Measurements from ENCODE around the gene MYO5C.
"Not testable (repeated sequence)": the region's sequence is repeated elsewhere in the genome, so short reads cannot be mapped to it uniquely, and the experiment has no call there.

Gene MYO5C

DNA sequence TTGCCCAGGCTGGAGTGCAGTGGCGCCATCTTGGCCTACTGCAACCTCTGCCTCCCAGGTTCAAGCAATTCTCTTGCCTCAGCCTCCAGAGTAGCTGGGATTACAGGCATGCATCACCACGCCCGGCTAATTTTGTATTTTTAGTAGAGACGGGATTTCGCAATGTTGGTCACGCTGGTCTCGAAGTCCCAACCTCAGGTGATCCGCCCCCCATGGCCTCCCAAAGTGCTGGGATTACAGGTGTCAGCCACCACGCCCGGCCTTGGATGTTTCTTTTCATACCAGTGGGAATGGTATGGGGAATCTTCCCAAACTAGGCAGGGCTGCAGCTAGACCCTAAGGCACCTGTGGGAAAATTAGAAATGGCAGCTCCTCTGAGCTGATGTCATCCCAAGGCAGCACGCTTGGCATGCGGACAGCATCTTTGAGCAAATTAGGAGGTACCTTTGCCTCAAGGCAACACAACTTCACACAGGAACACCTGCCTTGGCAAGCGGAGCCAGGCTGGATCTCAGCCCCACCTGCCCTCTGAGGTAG is 56.5 kb downstream of the MYO5C start:
- DNase-seq: not testable (repeated sequence)

DNA sequence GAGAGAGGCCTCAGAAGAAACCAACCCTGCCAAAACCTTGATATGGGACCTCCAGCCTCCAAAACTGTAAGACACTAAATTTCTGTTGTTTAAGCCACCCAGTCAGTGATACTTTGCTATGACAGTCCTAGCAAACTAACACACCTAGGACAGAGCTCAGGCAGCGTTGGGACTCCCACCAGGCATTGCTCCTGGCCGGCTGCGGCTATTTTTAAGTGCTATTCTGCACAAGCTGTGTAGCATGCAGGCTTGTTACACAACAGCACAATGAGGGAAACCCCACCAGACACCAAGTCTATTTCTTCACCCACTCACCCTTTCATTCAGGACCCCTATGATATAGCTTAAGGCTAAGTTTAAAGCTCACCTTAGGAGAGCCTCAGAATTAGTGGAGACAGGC is 57.5 kb downstream of the MYO5C start:
- DNase-seq: no peak

DNA sequence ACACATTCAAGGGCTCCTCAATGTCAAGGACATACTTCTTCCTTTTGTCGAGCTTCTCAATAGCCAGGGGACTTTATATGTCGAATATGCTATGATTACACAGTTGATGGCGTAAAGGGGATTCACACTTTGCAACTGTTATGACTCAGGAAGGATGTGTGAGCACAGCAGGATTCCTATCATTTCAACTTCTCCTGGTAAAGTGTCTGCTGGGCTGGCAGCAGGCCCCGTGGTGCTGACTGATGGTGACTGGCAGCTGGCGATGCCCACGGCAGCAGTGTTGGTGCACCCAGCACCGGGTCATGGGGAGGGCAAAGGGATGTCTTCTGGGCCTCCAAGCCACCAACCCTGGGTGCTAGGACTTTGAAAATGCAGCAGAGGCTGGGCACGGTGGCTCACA is 59.6 kb downstream of the MYO5C start:
- peak; percentile 56 to 57 for DNase-seq

DNA sequence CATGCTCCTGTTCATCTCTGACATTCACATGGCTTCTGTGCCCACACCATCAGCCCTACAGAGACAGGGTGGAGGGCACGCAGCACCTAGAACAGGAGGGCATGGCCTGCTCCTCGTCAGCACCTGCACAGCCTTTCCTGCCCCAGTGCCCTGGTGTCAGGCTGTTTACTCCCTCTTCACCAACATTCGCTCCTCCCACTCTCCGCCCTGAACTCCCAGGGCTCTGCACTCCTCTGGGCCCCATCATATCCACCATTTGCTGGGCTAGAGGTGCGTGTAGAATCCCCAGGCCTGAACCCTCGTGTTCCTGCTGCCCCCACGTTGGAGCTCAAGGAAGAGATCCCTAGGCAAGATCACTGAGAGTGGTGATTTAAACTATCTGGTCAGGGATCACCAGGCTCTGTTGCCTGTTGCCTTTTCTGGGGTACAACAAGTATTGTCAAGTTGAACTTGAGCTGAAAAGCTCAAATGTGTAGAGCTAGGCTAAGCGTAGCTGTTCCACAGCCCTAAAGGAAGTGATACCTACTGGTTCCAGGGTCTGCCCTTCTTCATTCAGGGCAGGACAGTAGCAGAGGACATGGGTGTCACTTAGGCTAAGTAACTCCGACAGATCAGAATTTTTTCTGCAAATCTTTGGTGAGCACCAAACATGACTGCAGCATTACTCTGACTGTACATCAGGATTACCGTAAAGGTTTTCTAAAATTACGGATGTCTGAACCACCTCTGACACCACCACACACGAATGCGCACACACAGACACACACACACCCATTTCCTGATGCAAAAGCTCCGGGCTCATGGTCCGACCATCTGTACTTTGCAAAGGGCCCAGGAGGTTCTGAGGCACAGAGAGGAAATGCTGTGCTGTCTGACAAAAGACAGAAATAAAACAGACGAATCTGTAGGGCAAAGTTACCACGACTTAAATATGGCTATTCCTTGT is 60.7 kb downstream of the MYO5C start:
- no peak for DNase-seq

DNA sequence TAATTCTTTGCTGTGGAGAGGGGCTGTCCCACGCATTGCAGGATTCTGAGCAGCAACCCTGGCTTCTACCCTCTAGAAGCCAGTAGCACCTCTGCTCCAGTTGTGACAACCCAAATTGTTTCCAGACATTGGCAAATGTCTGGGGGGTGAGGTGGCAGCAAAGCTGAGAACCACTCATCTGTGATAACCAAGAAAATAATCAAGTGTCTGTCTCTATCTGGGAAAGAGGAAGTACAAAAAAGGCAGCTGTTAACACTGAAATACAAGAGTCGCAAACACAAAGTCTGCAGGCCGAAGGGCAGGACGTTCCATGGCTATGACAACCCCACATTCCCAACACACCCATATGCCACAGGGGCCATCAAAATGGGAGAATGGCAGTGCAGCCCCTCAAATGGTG is 62.2 kb downstream of the MYO5C start:
- DNase-seq: peak in 1 of 2 donors; percentile 22

DNA sequence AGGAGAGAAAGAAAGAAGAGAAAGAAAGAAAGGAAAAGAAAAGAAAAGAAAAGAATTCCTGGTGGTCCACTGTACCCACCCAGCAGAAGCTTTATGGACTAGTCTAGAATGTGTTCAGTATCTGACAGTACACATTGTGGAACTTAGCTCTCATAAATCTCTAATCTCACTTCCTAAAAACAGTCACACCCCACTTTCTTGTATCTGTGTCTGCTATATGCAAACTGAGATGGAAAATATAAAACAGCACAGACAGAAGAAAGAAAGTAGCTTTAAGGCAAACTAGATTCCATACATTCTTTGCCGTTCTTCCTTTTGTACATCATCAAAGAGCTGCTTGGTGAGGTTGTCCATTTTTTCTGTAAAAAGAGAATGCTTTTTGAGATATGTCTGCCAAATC is 63.3 kb downstream of the MYO5C start:
- DNase-seq: peak in 1 of 2 donors; percentile 28

DNA sequence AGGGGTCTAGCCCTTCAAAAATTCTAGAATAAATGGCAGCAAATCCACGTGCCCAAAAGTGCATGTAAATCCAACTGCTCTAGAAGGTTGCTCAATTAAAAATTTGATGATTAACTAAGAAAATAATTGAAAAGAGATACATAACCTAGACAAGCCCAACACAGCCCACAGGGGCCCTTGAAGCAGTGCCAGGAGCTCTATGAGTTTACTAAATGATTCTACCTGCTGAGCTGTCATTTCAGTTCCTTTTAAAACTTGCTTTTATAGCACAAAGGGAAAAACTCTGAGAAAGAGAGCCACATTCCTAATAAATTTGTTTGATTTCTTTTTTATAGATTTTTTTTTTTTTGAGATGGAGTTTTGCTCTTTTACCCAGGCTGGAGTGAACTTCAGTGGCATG is 65.5 kb downstream of the MYO5C start:
- DNase-seq: no peak

DNA sequence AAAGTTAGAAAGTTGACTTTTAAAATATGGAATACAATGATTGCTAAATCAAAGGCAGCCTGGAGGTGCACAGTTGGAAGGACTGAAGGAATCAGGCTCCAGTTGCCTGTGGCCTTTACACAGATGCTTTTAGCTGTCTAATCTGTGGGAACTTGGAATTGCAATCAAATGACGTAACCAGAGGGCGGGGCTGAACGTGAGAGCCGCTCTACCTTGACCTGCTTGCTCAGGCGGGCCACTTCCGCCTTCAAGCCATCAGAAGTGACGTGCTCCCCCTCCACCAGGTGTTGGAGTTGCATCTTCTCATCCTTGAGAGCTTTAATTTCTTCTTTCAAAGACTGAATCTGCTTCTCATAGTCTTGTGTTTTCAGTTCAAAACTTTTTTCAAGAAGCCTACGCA is 66.7 kb downstream of the MYO5C start:
- DNase-seq: no peak

DNA sequence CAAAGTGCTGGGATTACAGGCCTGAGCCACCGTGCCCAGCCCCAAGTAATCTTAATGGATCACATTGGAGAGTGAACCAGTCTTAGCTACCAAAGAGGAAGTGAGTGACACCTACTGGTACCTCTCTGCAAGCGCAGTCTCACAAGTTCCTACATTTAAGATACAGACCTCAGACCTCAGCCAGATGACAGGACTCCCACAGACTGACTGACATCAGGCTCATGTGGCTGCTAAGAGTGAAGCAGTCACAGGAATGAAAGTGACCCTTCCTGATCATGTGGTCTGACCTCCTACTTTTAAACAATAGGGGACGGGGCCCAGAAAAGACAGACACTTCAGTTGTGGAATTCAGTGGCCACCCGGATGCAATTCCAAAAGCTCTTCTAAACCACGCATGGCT is 68.1 kb downstream of the MYO5C start:
- DNase-seq: peak; percentile 92 to 97

DNA sequence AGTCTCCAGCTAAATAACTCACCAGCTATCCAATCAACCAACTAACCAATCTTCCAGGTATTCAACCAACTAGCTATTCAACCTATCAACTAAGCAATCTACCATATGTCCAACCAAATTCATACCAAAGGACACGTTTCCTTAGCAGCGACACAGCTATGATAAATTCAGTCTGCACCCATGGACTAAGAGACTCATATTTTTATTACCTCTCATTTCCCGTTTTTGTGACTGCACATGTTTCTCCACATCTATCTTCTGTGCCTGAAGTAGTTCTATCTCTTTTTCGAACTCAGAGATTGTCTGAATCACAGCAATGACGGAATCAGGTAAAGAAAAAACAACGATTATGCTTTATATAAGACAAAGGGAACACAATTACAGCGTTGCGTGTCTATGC is 70.4 kb downstream of the MYO5C start:
- DNase-seq: no peak

DNA sequence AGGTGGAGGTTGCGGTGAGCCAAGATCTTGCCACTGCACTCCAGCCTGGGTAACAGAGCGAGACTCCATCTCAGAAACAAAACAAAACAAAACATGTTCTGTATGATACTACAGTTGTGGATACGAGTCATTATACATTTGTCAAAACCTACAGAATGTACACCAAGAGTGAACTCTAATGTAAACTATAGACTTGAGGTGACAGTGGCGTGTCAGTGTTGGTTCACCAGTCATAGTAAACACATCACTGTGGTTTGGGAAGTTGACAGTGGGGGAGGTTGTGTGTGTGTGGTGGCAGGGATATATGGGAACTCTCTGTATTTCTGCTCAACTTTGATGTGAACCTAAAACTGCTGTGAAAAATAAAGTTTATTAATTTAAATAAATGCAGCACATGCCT is 71.4 kb downstream of the MYO5C start:
- peak; percentile 22 to 48 for DNase-seq

DNA sequence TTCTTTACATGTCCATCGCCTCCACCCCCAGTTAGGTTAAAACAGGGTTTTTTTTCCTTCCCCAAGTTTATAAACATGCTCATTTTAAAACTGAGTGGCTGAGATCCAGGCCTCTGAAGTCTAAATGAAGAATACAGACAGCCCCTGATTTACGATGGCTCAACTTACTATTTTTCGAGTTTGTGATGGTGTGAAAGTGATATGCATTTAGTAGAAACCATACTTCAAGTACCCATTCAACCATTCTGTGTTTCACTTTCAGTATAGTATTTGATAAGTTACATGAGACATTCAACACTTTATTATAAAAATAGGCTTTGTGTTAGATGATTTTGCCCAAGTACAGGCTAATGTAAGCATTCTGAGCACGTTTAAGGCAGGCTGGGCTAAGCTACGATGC is 73.9 kb downstream of the MYO5C start:
- DNase-seq: no peak

DNA sequence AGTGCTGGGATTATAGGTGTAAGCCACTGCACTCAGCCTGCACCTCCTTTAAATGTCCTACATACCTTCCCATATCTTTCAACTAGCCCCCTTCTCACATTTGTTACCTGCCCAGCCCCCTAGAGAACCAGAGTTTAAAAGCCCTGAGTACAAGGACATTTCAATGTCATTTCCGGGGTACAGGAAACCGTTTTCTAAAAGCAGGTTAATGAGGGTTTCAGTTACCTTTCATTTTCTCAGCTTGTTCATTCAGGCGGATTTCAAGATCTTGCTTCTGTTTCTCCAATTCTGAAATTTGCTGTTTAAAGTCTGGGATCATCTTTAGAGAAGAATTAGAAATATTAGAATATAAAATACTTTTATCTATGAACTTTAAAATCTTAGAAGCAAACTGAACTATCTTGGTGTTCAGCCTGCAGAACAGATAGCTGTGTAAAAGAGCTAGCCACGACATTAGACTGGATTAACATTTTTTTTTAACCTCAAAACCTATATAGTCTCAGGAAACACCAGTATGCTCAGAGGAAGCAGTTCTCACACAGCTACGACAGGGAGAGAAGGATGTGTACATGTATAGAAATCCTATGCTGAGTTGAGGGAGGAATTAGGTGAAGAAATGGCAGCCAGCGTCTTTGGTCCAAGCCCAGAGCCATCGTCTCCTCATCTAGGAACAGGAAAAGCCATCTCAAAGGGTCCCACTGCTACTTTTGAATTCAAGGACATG is 74.5 kb downstream of the MYO5C start:
- DNase-seq: no peak

DNA sequence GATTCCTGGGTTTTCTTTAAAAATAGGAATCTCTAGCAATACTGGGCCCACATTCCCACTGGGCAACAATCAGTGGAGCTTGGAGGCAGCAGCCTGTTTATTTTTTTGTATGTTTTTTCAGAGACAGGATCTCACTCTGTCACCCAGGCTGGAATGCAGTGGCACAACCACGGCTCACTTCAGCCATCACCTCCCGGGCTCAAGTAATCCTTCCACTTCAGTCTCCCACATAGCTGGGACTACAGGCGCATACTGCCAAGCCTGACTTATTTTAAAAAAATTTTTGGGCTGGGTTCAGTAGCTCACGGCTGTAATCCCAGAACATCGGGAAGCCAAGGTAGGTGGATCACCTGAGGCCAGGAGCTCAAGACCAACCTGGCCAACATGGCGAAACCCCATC is 75.4 kb downstream of the MYO5C start:
- DNase-seq: no peak

DNA sequence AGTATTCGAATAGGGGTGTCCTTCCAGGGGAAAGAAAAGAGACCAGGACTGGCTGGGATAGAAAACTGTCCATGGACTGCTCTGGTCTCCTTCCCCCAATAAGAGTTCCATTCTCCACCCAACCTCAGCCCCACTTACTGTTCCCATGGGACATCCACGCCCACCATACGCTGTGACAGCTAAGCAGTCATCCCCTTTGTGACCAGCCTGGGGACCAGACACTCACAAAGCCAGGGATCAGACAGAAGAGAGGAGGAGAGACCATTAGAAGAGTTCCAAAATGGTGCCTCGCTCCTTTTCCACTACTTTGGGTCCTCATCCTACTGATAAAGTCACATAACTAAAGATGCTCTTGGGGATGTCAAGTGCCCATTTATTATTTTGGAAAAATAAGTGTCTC is 76.8 kb downstream of the MYO5C start:
- no peak for DNase-seq

DNA sequence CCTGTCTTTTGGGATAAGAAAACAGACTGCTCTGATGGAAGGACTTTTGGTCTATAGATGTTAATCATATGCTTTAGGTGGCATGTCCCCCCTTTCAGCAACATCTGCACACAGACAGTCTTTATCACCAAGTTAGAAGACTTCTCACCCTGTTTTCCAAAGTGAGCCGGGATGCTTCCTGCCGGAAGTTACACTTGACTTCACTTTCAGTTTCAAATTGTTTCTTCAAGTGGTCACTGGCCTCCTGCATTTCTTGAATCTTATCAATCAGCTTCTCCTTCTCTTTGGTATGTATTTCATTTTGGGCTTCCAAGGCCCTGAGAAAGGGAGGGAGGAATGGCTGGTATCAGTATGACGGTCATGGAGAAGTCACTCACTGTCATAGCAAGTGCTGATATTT is 77.2 kb downstream of the MYO5C start:
- no peak for DNase-seq

DNA sequence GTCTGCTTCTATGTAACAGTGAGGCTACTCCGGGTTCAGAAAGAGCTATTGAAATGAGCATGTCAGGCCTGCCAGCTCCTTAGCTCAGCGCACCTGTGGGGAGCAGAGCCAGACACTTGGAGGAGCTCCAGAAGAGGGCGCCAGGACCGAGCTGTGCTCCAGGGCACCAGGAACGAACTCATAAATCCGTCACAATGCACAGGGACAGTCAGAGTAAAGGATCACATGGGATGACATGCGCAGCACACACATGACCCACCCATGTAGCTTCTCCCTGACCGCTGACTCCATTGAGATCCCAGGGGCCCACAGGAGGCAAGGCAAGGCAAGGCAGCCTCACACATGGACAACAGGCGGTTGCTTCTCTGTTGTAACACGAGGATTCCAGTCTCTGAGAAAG is 78.4 kb downstream of the MYO5C start:
- no peak for DNase-seq

DNA sequence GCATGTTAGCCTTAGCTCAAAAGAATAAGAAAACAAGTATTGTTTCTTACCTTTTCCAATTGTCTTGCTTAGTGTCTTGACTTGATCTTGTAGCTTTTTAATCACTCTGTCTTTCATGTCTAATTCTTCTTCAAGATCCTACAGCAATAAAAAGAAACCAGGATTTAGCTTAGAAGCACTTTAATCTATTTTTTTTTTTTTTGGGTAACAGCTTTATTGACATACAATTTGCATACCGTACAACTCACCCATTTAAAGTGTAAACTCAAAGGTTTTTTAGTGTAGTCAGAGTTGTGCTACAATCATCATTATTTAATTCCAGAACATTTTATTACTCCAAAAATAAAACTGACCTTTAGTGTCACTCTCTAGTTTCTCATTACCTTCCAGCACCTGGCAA is 81.1 kb downstream of the MYO5C start:
- no peak for DNase-seq

DNA sequence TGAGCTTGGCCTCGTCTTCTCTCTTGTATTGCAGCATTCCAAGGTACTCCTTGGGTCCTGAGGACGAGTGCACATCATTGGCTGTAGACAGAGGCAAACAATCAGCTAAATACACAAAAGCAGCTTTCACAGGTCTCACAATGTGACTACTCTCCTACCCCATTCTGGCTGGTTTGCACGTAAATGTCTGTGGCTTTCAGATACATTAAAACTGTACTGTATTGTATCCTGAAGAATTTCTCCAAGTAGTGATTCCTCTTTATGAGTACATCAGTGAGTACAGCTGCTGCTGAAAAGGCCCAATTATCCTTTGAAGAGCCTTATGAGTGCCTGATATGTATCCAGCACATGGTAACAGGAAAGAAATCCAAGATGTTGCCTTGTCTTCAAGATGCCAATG is 82.4 kb downstream of the MYO5C start:
- no peak for DNase-seq

DNA sequence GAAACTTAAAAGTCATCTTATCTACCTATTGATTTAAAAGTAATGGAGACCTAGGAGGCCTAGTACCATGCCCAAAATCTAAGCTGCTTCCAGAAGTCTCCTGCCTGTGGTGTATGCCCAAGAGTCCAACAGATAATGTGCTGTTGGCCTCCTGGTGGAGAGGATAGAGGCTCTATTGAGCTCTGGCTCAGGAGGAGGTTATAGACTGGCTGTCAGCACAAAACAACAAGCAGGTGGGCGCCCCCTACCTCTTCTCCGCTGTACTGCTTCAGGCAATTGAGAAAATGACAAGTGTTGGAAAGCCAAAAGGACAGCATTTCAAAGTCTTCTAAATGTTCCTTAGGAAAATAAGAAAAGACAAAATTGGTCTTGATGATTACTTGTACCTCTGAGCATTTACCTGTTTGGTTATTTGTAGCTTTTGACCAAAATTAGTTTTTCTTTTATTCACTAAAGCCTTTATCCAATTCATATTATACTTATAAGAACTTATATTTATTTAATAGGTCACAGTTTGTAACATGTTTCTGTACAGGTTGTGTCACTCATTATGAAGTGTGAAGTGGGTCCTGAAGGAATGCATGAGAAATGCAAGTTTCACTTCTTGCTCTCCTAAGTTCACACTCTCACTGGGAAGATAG is 87.2 kb downstream of the MYO5C start:
- peak; percentile 32 to 68 for DNase-seq

DNA sequence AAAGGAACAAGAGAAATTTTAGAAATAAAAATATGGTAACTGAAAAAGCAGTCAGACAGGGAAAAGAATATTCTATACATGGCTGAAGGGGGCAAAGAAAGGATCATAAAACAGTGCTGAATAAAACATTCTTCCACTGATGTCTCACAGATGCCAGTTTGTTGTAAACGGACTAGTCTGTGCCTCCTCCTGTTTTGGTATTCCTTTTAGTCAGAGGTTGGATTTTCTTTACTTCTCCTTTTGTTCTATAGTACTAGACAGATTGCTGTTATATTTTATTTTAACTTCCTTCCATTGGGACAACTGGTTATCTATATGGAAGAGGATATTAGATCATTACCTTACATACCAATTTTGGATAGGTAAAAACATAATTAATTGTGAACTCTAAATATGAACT is 88.4 kb downstream of the MYO5C start:
- DNase-seq: peak in 1 of 2 donors; percentile 33

DNA sequence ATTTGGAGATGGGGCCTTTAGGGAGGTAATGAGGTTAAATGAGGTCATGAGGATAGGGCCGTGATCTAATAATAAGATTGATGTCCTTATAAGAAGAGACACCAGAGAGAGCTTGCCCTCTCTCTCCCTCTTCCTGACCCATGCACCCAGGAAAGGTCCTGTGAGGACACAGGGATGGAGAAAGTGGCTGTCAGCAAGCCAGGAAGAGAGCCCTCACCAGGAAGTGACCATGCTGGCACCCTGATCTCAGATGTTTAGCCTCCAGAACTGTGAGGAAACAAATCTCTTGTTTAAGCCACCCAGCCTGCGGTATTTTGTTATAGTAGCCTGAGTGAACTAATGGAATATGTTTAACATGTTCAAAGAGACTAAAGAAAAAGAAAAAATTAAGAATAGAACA is 89.2 kb downstream of the MYO5C start:
- no peak for DNase-seq

DNA sequence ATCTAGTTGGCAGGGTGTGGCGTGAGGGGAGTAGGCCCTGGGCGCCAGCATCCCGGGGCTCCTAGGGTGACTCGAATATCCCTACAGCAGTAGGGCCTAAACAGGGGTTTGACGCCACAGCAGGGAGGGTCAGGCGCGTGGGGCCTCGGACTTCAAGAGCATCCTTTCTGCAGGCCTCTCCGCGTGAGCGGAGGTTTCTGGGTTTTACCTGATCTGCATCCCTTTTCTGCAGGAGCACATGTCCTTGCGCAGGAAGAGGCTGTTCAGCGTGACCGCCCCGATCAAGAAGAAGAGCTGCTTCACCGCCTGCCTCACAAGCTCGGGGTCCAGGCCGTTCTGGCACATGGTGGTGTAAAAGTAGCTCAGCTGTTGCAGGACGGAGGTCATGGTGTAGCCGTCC is 90.9 kb downstream of the MYO5C start:
- DNase-seq: no peak
